GM13977 (cell line): ENCODE results near the gene IFNA6.

Experiments
- DNase-seq: peaks from one replicate; pipeline ENCODE4 v3.0.0; 2012; ENCODE audit warnings: low spot score
- in situ Hi-C: fragments of 300-500 bp; cut with MboI; formaldehyde crosslinking; loops from one replicate; pipeline ENCODE4 v1.12.0; 2022; ENCODE audit warnings: low sequenced_read_pairs, low pct_unique_long_range_greater_than_20kb, mixed read lengths, inconsistent platforms; ENCODE audit not compliant: unreplicated experiment
- TF ChIP-seq, protein P1 (sequence below): IDR thresholded peaks from 2 replicates; pipeline ENCODE4 v1.5.1; 2012; ENCODE audit warnings: mild to moderate bottlenecking, control low read depth; ENCODE audit not compliant: insufficient read depth; ENCODE audit errors: extremely low read depth, missing control alignments

The IFNA6 gene

DNA sequence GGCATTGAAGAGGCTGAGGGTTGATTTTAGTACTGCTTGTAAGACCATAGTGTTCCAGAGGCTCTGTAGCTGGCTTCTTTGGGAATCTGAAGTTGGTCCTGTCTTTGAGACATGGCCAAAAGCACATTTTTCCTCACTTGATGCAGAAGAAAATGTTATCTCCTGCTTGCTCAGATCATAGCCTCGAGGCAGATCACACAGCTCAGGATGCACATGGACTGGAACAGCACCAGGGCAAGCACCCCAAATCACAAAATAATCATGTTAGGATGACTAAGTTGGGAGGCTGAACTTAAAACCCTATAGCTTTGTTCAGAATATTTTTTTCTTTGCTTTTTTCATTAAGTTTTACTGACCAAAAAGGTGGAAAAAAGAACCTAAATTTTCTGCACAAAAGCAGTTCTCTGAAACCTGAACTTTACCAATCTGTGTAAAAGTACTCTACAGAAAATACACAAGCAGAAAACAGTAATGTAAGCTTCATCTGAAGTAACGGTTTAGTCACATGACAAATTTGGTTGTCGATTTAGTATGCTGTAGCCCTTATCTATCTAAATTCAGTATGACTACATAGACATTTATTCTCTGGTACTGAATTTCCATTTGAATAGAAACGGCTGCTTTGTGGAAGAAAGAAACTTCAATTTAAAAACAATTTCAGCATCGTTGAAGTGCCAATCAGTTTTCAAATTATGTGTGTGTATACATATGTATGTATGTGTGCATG is 18.8 kb downstream of the IFNA6 start:
- TF ChIP-seq, protein P1, sequence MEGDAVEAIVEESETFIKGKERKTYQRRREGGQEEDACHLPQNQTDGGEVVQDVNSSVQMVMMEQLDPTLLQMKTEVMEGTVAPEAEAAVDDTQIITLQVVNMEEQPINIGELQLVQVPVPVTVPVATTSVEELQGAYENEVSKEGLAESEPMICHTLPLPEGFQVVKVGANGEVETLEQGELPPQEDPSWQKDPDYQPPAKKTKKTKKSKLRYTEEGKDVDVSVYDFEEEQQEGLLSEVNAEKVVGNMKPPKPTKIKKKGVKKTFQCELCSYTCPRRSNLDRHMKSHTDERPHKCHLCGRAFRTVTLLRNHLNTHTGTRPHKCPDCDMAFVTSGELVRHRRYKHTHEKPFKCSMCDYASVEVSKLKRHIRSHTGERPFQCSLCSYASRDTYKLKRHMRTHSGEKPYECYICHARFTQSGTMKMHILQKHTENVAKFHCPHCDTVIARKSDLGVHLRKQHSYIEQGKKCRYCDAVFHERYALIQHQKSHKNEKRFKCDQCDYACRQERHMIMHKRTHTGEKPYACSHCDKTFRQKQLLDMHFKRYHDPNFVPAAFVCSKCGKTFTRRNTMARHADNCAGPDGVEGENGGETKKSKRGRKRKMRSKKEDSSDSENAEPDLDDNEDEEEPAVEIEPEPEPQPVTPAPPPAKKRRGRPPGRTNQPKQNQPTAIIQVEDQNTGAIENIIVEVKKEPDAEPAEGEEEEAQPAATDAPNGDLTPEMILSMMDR: no peak
- in situ Hi-C loops: loop anchor here (10.0 kb wide), 2 partner anchors 63 to 113 kb away; partner anchors contain the start of gene IFNA1
- DNase-seq: no peak

DNA sequence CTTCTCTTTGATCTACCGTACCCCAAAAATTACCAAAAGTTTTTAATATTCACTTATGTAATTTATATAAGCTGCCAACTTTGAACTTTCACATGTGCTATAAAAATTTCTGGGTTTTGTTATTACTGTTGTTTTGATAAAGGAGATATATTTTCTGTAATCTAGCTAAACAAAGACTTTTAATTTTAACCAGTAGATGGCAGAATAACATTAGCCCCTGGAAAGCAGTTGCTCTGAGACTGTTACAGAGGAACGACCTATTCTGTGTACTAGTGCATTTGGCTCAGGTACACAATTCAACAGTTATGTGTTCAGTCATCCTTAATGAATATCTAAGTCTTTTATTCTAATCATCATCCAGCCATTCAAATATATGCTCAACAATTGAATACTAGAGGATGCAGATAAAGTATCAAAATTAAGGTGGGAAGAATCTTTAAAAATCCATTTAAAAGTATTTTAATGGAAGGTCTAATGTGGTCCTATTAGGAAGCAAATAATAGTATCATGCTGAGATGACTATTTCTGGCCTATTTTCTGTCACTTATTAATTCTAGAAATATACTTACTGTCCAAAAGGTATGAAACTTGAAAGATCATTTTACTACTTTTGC is 24.1 kb downstream of the IFNA6 start:
- DNase-seq: peak; percentile 48
- in situ Hi-C loops: no loop called here
- TF ChIP-seq, protein P1: peak; percentile 65

DNA sequence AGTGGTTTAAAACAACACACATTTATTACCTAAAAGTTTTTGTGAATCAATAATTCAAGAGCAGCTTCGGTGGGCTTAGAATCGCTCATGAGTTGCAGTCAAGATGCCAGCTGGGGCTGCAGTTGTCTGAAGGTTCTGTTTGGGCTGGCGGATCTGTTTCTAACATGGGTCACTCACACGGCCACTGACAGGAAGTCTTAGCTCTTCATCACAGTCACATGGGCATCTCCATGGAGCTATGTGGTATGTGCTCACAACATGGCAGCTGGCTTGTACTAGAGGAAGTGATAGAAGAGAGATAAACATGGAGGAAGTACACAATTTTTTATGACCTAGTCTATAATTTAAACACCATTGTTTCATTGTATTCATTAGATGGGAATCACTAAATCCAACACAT is 26.6 kb downstream of the IFNA6 start:
- TF ChIP-seq, protein P1: no peak
- DNase-seq: no peak
- in situ Hi-C loops: loop anchor here (25.0 kb wide), 2 partner anchors 112 to 463 kb away; partner anchors contain the start of genes IFNA10, IFNA16 and IFNA7

DNA sequence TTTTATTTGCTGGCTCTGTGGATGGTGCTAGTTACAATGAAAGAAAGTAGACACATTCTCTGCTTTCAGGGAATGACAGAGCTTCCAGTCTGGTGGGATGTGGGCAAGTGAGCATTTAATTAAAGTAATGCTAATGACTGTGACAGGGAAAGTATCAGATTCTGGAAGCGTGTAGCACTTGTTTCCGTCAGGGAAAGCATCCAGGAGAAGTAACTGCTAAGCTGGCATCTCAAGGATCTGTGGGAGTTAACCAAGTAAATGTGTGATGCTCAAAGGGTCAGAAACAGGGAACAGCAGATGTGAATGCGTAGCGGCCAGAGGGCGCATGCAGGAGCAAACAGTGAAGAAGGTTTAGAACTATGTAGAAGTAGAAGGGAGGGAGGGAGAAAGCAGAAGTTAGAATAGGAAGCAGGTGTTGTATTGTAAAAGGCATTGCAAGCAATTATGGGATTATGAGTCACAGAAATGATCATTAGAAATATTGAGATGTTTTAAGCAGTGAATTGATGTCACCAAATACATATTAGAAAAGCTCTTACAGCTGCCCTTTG is 27.7 kb downstream of the IFNA6 start:
- in situ Hi-C loops: loop anchor here (25.0 kb wide), 2 partner anchors 111 to 464 kb away; partner anchors contain the start of genes IFNA10, IFNA16 and IFNA7
- TF ChIP-seq, protein P1: no peak
- no peak for DNase-seq

DNA sequence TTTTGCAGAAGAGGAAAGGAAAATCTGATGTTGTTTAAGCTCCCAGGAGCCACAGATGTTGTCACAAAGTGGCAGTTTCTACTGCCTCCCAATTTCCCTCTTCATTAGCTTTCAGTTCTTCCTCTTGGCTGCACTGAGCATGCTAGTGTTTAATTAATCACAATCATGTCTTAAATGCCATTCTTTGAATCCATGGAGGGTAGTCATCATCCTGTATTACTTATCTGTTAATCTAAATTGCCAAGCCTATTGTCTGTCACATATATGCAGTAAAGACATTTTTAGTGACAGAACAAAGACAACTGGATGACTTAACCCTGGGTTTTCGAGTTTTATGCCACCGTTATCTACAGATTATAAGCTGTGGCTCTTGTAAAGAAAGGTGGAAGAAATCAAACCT is 30.2 kb downstream of the IFNA6 start:
- in situ Hi-C loops: loop anchor here (25.0 kb wide), 2 partner anchors 108 to 467 kb away; partner anchors contain the start of genes IFNA10, IFNA16 and IFNA7
- no peak for DNase-seq
- TF ChIP-seq, protein P1: no peak
